ENCODE data around the gene RPS14.
"Not testable (repeated sequence)": the region's sequence is repeated elsewhere in the genome, so short reads cannot be mapped to it uniquely, and the experiment has no call there.

Gene RPS14

DNA sequence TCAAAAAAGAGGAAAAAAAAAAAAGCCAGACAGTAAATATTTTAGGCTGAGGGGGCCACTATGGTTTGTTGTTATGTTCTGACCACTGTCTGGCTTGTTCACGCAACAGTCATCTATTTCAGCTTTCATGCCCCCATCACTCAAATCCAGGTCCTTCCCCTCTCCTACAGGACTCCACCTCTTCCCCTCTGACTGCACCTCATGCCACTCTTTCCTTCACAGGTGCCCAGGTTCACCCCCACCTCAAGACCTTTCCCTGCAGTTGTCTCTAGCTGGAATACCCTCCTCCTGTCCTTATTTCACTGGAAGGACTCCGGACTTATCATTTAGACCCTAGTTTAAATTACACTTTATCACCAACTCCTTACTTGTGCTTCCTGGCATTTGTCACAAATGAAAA, 3.5 kb downstream of the RPS14 start:
- no peak for DNase-seq (ENCODE audit: low read depth in 2 of 2, low spot score in 1 of 2)

GRCh38 chr5:150444770-150445169, 4.8 kb downstream of the RPS14 start:
- no peak for DNase-seq (ENCODE audit: low read depth in 2 of 2, low spot score in 1 of 2)

GRCh38 chr5:150443242-150444075, 6.1 kb downstream of the RPS14 start:
- no peak for DNase-seq (ENCODE audit: low read depth in 2 of 2, low spot score in 1 of 2)

DNA sequence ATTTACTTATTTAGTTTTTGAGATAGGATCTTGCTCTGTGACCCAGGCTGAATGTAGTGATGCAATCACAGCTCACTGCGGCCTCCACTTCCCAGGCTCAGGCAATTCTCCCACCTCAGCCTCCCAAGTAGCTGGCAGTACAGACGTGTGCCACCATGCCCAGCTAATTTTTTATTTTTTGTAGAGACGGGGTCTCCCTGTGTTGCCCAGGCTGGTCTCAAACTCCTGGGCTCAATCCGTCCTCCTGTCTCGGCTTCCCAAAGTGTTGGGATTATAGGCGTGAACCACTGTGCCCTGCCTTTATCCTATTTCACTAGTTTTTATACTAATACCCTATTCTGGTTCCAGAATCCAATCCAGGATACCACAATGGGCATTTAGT, 6.8 kb downstream of the RPS14 start:
- no peak for DNase-seq (ENCODE audit: low read depth in 2 of 2, low spot score in 1 of 2)

GRCh38 chr5:150441813-150442698, 7.5 kb downstream of the RPS14 start:
- DNase-seq (ENCODE audit: low read depth in 2 of 2, low spot score in 1 of 2) = no peak

DNA sequence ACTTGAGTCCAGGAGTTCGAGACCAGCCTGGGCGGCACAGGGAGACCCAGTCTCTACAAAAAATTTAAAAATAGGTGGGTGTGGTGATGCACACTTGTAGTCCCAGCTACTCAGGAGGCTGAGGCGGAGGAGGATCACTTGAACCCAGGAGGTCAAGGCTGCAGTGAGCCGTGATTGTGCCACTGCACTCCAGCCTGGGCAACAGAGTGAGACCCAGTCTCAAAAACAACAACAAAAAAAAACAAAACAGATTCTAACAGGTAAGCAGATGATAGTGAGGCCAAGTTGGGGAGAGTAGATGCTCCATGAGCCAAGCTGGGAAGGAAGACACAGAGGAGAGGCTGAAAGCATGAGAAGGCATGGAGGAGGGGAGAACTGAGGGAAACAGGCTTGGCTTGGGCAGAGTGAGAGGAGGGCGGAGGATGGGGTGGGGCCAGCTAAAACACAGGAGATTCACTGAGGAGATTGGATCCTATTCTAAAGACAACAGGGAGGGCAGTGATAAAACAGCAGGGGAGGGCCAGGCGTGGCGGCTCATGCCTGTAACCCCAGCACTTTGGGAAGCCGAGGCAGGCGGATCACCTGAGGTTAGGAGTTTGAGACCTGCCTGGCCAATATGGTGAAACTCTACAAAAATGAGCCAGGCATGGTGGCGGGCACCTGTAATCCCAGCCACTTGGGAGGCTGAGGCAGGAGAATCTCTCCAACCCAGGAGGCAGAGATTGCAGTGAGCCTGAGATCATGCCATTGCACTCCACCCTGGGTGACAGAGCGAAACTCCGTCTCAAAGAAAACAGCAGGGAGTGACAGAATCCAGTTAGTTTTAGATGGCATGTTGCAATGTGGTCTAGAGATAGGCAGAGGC, 8.4 kb downstream of the RPS14 start:
- no peak for DNase-seq (ENCODE audit: low read depth in 2 of 2, low spot score in 1 of 2)

DNA sequence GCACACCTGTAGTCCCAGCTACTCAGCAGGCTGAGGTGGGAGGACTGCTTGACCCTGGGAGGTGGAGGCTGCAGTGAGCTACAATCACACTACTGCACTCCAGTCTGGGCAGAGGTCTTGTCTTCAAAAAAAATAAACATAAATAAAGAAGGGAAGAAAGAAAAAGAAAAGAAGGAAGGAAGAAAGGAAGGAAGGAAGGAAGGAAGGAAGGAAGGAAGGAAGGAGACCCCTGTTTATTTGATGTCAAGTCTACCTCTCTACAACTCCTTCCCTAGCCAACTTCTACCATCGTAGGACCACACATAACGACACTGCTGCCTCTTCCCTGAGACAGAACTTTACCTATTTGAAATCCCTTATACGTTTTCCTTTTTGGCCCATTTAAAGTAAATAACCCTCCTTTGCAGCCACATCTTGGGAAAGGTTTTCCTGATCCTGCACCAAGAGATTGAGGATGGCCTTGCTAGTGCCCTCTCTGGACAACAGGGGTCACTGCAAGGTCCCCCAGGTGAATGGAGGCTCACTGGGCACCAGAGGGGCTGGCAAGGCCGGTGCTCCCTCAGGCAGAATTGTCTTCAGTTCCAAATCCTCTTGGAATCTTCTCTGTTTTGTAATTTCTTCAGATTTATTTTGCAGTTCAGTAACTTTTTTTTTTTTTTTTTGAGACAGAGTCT, 10.5 kb downstream of the RPS14 start:
- no peak for DNase-seq (ENCODE audit: low read depth in 2 of 2, low spot score in 1 of 2)

DNA sequence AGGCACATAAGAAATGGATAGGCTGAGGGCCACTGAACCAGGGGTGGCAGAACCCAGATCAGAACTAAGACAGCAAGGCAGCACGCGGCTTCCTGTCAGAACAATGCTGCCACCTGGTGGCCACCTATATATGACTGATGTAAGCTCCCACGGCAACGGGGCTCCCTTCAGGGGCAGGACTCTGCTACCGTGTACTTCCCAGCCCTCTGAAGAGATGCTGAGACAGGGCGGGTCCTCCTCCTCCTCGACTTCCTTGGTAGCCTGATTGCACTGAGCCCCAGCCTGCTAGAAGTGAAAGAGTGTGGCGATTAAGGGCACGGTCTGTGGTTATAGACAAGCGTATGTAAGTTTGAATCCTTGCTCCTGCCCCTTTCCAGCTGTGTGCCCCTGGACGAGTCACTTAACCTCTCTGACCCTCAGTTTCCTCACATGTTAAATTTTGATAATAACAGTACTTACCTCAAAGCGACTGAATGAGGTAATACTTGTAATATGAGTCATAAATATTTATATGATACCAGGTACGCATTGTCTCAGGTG, 13.3 kb downstream of the RPS14 start:
- peak; percentile 86 to 91 for DNase-seq (ENCODE audit: low read depth in 2 of 2, low spot score in 1 of 2)

GRCh38 chr5:150434464-150434863, 15.1 kb downstream of the RPS14 start:
- DNase-seq (ENCODE audit: low read depth in 2 of 2, low spot score in 1 of 2) = no peak

- no peak for DNase-seq (ENCODE audit: low read depth in 2 of 2, low spot score in 1 of 2)
Measured at GRCh38 chr5:150431574-150431973, 18.0 kb downstream of the RPS14 start.

DNA sequence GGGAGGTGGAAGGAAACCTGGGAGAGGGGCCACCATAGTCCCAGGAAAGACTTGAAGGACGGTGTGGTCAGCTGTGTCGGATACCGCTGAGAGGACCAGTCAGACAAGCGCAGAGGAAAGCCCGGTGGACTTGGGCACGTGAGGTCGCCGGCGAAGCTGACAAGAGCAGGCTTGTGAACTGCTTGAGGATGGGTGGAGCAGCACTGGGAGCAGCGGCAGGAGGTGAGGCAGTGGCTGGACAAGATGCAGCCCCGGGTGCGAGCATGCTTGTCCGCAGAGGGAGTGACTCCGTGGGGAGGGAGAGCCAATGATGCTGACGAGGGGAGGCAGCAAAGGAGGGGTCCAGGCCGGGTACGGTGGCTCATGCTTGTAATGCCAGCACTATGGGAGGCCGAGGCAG, 18.5 kb downstream of the RPS14 start:
- no peak for DNase-seq (ENCODE audit: low read depth in 2 of 2, low spot score in 1 of 2)

DNA sequence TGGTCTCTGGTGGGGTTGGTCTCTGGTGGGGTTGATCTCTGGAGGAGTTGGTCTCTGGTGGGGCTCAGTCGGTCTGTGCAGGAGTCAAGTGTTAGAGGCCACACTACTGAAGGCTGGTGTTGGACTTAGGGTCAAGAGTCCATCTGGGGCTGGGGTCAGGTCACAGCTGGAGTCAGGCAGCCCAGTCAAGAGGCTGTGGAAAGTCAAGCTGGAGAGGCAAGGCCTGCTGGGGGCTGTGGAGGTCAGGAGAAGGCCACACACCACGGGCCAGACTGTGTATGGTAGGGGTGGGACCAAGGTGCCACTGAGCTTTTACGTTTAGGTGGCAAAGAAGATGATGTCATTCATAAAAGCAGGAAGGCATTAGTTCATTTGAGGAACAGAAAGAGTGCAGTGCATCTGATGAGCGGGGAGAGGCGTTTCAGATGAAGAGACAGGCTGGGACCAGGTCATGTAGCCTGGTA, 20.1 kb downstream of the RPS14 start:
- no peak for DNase-seq (ENCODE audit: low read depth in 2 of 2, low spot score in 1 of 2)

- no peak for DNase-seq (ENCODE audit: low read depth in 2 of 2, low spot score in 1 of 2)
Measured at GRCh38 chr5:150428978-150429377, 20.6 kb downstream of the RPS14 start.

DNA sequence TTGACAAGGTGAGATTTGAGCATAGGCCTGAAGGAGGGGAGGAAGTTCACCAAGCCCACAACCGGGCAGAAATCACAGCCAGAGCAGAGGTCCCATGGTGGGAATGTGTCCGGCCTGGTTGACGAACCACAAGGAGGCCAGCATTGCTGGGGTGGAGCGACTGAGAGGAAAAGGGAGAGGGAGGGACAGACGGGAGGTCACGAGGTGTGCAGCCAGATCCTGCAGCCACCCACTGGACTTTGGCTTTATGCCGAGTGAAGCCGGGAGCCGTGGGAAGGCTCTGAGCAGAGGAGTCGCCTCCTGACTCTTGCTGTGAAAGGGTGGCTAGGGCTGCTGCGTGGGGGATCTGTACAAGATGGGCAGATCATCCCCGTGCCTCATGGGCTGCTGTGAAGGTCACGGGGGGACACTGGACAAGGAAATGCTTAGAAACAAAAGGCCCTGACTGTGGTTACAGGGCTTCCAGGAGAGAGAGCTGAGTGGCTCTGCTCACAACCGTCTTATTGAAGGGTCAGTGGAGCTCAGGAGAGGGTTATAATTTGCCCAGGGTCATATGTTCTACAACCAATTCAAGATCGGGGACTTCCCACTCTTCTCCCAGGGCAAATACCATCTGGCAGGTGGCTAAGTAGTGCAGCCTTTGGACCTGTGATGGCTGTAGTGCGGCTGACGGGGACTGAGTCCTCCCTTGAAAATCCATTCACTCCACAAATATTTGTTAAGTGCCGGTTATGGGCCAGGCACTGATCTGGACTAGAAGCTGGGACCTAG, 21.2 kb downstream of the RPS14 start:
- DNase-seq (ENCODE audit: low read depth in 2 of 2, low spot score in 1 of 2) = no peak

GRCh38 chr5:150426165-150426564, 23.4 kb downstream of the RPS14 start:
- not testable (repeated sequence) for DNase-seq (ENCODE audit: low read depth in 2 of 2, low spot score in 1 of 2)

- DNase-seq (ENCODE audit: low read depth in 2 of 2, low spot score in 1 of 2) = no peak
Measured at GRCh38 chr5:150422758-150423157, 26.8 kb downstream of the RPS14 start.

GRCh38 chr5:150422075-150422474, 27.5 kb downstream of the RPS14 start:
- no peak for DNase-seq (ENCODE audit: low read depth in 2 of 2, low spot score in 1 of 2)

DNA sequence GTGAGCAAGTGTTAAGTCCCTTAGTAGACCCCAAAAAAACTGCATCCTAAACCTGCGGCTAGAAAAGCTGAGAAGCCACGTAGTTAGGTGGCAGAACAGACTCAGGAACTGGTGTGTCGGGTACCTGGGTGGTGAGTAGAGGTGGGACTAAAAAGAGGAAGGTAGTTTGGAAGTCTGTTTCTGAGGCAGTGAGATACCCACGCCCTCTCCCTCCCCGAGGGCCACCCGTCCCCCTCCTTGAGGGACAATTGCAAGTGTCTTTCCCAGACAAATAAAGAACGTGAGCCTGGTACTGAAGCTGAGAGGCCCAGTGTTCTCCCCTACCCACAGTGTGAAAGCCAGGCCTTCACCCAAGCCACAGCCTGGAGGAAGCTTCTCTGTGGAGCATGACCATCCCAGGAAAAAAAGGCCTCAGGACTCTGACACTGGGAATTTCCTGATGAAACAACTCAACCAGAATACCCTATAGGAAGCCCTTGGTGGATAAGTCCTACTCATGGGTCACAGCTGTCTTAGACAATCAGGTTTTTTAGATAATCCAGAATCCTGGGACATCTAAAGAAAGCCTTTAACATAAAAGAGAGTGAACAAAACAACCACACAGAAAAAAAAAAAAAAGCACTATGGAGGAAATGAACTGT, 29.8 kb downstream of the RPS14 start:
- no peak for DNase-seq (ENCODE audit: low read depth in 2 of 2, low spot score in 1 of 2)

Measured in stimulated activated CD8-positive, alpha-beta memory T cell treated with anti-CD3 and anti-CD28 coated beads, Interleukin-4, amount 100 ng/mL, for 1 hour (primary cell).